Dermis lymphatic vessel endothelial cell (primary cell): ENCODE results near the gene OR4K17. TPM values are rescaled to one million over a fixed set of nuclear protein-coding genes. Genes with fewer than 3 reads are reported as not detected.

ENCODE experiments used
- total RNA-seq: library from RNA; depleted of rRNA; stranded (reverse); fragments of >200 nt; gene quantifications from 2 replicates; pipeline ENCODE4 v1.2.1, GENCODE V29; 2014

Gene OR4K17
- not detected in 2 replicates for total RNA-seq

GRCh38 chr14:20110438-20110837 lies at the start of gene OR4K17:
TSS of gene OR4K17 (plus strand) at chr14:20110739. CDS start at chr14:20117500, 6,761 bp downstream.

GRCh38 chr14:20138520-20138919 lies 28.0 kb downstream of the OR4K17 start, which contains the start of gene OR4N5:
TSS of gene OR4N5 (plus strand) at chr14:20138820. CDS start at chr14:20143736, 4,916 bp downstream.

Other genes starting within 250 kb of the OR4K17 start
- gene OR4K2, start 235.6 kb upstream of the OR4K17 start, total RNA-seq = not detected in 2 replicates
- gene OR4K5, start 190.1 kb upstream of the OR4K17 start, total RNA-seq = not detected in 2 replicates
- not detected in 2 replicates for gene OR4K1, start 179.8 kb upstream of the OR4K17 start, total RNA-seq
- gene OR4K15, start 135.1 kb upstream of the OR4K17 start, total RNA-seq = not detected in 2 replicates
- not detected in 2 replicates for gene OR4Q2, start 108.6 kb upstream of the OR4K17 start, total RNA-seq
- gene OR4K14, start 91.4 kb upstream of the OR4K17 start, total RNA-seq = not detected in 2 replicates
- not detected in 2 replicates for gene OR4K13, start 74.7 kb upstream of the OR4K17 start, total RNA-seq
- not detected in 2 replicates for gene OR4L1, start 50.7 kb upstream of the OR4K17 start, total RNA-seq
- not detected in 2 replicates for gene OR4N5, start 28.1 kb downstream of the OR4K17 start, total RNA-seq
- gene OR11G2, start 80.2 kb downstream of the OR4K17 start, total RNA-seq = not detected in 2 replicates
- not detected in 2 replicates for gene OR11H6, start 113.0 kb downstream of the OR4K17 start, total RNA-seq
- gene OR11H7, start 118.2 kb downstream of the OR4K17 start, total RNA-seq = not detected in 2 replicates
- gene OR11H4, start 128.5 kb downstream of the OR4K17 start, total RNA-seq = not detected in 2 replicates
- gene TTC5, start 195.2 kb downstream of the OR4K17 start, total RNA-seq = 21.5 and 25.5 TPM in 2 replicates
- gene CCNB1IP1, start 222.5 kb downstream of the OR4K17 start, total RNA-seq = 37.2 and 63.2 TPM in 2 replicates
- 3.9 and 4.3 TPM in 2 replicates for gene PARP2, start 232.9 kb downstream of the OR4K17 start, total RNA-seq